ENCODE measurements around the gene ITGAV.

Gene ITGAV

GRCh38 chr2:186725783-186726182, 135.9 kb downstream of the ITGAV start:
- DNase-seq, result no peak

GRCh38 chr2:186726938-186727337, 137.1 kb downstream of the ITGAV start:
- DNase-seq, result no peak

- no peak for DNase-seq
These were observed 138.8 kb downstream of the ITGAV start for GRCh38 chr2:186728631-186729030.
